Frontal cortex (tissue), 4 donors: ENCODE measurements around the gene KLK13. TPM values are rescaled to one million over a fixed set of nuclear protein-coding genes. Genes with fewer than 3 reads are reported as not detected.

Experiments
- DNase-seq, 2 donors: peaks; one replicate each; pipeline ENCODE4 v3.0.0; 2012; ENCODE audit warnings: low spot score in 2 of 2
- FAIRE-seq: peaks from 2 replicates; lab custom pipeline; 2012; peaks lifted over from hg19 to GRCh38; lab: Jason Lieb, UNC
- total RNA-seq: library from RNA; depleted of rRNA; stranded (reverse); fragments of >200 nt; gene quantifications from one replicate; pipeline ENCODE4 v1.2.3, GENCODE V29; 2014
- donor health status: control.
- donor health status: control.
- donor health status: control.

The KLK13 gene
- total RNA-seq, 1 donor from 2014 or later: not detected

DNA sequence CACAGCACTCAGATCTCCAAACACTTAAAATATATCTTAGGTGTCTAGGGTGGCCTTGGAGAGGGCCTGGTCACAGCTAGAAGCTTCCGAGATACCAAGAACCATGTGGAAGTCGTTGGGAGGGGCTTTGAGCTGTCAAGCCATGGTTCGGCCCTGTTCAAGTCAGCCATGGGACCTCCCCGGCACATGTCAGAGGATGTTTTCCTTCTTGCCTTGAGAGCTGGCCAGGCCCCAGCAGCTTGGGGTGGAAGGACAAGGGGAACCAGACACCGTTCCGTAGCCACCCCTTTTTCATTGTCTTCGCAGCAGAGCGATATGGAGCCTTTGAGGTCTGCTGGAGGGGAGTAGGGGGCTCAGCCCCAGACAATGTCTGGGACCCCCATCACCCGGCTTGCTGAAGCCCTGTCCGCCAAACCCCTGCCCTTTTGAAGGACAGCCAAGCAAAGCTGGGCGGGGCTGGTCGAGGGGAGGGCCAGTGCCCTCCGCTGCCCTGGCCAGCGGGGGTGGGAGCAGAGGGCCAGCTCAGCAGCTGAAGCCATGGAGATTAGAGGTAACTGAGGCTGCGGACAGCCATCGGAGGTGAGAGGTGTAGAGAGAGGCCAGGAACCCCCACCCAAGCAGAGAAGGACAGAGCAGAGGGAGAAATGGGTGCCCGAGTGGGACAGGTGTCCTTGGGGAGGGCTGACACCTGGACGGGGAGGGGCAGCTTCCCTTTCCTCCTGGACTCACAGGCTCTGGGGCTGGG lies 38.9 kb downstream of the KLK13 start:
- FAIRE-seq (no peak), DNase-seq (no peak)

DNA sequence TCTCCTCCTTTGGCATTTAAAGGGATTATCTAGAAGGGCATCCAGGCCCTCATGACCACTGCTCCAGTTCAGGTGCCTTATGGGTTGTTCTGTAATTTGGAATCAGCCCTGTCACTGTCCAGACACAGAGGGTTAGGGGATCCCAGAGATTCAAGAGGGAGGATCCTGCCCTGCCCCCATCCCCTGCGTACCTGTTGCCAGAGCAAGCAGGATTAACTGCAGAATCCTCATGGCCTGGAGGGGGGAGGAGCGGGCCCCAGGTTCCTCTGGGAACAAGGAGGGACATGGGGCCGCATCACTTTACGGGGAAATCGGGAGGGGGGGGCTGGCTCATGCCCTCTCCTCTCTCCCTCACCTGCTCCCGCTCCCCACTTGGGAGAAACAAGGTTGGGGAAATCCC lies 39.5 kb downstream of the KLK13 start:
- no peak for FAIRE-seq
- no peak for DNase-seq

DNA sequence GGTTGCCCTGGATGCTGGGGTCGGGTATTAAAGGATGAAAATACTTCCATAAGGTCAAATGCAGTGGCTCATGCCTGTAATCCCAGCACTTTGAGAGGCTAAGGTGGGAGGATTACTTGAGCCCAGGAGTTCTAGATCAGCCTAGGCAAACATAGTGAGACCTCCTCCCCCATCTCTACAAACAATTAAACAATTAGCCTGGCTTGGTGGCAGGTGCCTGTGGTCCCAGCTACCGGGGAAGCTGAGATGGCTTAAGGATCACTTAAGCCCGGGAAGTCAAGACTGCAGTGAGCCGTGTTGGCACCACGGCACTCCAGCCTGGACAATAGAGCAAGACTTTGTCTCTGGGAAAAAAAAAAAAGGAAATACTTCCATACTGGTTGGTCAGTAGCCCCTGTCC lies 40.0 kb downstream of the KLK13 start:
- DNase-seq (no peak), FAIRE-seq (no peak)

DNA sequence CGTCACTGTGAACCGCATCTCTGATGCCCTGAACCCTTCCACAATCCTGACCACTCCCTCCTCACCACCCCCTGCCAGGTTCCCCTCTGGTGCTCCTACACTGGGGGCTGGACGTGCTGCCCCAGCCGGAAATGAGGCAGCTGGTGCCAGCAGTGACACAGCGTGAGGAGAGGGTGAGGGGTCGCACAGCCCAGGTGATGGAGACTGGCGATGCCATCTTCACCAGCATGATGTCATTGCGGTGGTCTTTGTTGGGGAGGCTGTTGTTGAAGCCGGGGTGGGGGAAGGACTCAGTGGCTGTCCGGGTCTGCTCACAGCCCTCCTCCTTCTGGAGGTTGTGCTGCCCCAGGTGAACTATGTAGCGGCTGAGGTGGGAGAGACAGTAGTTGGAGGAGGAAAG lies 40.9 kb downstream of the KLK13 start:
- FAIRE-seq (no peak), DNase-seq (no peak)

DNA sequence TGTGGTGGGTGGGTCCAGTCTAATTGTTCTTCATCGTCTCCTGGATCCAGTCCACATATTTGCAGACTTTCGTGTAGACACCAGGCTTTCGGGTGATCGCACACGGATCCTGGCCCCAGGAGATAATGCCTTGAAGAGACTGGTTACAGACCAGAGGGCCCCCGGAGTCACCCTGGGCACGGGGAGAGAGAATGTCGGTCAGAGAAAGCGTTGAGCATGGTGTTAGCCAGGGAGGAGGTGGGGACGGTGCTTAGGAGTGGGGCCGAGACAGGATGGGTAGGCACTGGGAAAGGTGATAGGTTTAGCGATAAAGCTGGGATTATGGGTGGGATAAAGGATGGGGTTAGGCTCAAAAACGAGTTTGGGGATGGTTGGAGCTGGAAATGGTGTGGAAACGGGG lies 42.4 kb downstream of the KLK13 start:
- FAIRE-seq (no peak), DNase-seq (no peak)

- peak in 1 of 2 donors; percentile 60 for DNase-seq
- no peak for FAIRE-seq
These were observed 43.8 kb downstream of the KLK13 start for GRCh38 chr19:51020988-51021651.

GRCh38 chr19:51019544-51019925 lies 45.4 kb downstream of the KLK13 start, which contains the start of gene KLK10:
Gene KLK10, minus strand, starts transcription at chr19:51019709. Its CDS starts 579 bp downstream, at chr19:51019130.
- no peak for DNase-seq
- FAIRE-seq: no peak

- DNase-seq (no peak), FAIRE-seq (no peak)
These were observed 45.9 kb downstream of the KLK13 start for GRCh38 chr19:51018745-51019543.

DNA sequence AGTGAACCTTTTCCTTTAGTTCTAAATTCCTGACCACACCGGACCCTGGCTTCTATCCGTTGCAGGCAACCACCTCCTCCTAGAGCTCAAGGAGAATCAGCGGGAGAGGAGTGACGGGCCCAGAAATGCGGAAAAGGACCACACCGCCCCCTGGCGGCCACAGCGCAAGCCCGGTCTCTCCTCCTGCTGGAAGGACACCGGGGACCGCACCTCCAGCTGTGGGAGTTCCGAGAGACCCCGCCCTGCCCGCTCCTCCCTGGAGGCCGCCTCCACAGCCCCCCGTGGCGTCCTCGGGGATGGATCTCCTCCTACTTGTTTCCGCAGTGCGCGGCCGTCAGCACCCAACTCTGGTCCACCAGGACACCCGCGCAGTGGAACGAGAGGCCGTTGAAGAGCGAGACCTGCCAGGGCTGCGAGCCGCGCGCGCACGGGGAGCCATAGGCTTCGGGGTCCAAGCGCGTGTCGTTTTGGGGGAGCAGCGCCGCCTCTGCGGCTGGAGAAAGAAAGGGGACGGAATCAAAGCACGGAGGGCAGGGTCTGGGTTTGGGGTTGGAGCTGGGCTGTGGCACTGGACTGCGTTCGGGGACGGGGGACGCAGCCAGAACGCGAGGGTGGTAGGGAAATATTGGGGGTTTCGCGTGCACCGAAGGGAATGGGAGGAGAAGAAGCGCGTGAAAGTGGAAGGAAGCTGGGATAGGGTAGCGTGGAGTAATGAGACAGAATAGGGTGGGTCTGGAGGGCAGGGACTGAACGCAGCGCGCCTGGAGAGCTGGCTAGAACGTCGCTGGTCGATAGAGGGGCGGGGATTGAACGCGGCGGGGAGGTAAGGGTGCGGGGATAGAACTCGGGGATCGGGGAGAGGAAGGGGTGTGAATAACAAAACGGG lies 47.9 kb downstream of the KLK13 start:
- DNase-seq (peak; percentile 75 to 77), FAIRE-seq (no peak)

DNA sequence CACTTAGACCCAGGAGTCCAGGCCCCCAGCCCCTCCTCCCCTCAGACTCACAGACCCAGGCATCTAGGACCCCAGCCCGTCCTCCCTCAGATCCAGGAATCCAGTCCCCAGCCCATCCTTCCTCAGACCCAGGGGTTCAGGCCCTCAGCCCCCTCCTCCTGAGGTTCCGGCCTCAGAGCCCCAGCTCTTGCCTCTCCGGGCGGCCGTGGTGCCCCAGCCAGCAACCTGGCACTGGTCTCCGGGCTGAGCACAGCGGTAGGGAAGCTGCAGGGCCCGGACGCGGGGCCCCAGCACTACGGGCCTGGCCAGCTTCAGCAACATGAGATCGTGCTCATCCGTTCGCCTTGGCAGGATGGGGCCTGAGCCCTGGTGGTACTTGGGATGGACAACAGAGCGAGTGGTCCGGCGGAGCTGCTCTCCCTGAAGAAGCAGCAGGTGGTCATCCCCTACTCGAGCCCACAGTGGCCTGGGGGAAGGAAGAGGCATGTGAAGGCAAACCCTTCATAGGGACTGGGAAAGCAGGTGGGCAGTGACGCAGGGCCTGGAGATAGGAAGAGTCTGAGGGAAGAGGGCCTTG lies 49.1 kb downstream of the KLK13 start:
- FAIRE-seq: no peak
- DNase-seq: no peak

DNA sequence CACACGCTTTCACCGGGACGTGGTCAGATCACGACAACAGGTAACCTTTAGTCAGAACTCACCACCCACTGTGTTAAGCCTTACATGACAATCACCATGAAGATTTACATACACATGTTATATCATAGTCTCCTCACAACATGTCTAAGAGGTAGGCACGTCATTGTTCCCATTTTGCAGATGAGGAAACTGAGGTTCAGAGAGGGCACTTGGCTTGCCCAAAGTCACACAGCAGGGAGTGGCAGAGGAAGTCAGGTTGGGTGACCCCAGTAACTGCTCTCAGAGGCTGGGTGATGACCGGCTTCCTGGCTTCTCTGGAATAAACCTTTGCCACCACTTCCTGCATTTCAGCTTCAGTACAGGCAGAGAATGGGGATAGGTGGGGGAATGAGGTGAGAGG lies 50.6 kb downstream of the KLK13 start:
- FAIRE-seq: no peak
- no peak for DNase-seq

- DNase-seq: no peak
- no peak for FAIRE-seq
These were observed 52.2 kb downstream of the KLK13 start for GRCh38 chr19:51012661-51013190.

DNA sequence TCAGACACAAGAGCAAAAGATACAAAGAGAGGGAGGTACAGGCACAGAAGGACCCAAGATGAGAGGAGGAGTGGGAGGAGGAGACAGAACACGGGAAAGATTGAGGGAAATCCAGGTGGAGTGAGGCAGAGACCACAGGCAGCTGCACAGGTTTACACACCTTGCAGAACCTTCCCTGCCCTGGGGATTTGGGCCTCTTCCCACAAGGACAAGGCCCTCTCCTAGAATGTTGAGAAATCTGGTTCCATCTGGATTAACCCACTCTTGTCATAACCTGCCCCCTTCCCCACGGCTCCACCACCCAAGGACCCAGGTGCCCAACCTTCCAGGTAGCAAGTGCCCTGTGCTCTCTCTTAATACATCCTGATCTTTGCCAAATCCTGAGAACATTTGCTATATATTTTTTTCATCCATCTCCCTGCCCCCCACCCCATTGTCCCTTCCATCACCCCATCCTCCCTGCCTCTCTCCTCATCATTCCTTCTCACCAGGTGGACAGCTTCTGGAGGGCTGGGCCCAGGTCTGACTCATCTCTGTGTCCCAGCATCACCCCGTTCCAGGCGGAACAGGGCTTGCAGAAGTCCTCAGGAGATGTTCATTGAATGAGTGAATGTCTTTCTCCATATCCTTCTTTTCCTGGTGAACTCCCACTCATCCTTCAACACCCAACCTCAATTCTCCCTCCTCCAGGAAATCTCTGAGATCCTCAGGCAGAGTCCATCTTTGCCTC lies 54.7 kb downstream of the KLK13 start:
- FAIRE-seq (no peak), DNase-seq (no peak)

DNA sequence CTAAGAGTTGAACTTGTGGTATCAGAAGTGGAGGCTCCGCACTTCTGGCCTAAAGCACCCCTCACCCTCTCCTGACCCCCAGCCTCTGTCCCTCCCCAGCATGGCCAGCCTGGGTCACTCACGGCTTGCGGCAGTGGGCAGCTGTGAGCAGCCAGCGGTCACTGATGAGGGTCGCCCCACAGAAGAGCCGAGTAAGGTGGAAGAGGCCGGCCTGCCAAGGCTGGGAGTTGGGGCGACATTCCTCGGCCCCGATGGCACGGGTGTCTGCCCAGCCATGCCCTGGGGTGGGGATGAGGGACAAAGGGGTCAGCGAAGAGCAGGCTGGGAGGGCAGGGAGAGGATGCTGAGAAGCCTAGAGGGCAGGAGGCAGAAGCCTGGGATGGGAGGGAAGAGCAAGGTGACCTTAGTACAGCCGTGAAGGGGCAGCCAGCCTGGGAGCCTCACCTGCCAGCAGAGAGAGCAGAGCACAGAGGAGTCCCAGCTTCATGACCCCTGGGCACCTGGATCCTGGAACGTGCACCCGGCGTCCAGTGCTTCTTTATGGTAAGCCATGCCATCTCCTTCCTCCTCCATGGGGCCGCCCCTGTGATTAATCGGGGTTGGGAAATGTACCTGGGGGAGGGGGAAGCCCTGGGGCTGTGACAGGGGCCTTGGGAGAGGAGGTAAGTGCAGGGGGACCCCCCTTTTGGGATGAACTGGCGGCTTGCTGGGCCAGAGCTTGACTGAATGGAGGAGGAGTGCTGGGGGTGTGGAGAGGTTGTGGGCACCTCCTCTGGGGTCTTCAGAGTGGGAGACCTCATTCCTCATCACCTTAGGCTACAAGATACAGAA lies 55.6 kb downstream of the KLK13 start:
- no peak for FAIRE-seq

GRCh38 chr19:51007488-51007887 lies 57.4 kb downstream of the KLK13 start:
- DNase-seq (no peak), FAIRE-seq (no peak)

More for the DNA sequence above, 55.6 kb downstream of the KLK13 start:
- DNase-seq: no peak

DNA sequence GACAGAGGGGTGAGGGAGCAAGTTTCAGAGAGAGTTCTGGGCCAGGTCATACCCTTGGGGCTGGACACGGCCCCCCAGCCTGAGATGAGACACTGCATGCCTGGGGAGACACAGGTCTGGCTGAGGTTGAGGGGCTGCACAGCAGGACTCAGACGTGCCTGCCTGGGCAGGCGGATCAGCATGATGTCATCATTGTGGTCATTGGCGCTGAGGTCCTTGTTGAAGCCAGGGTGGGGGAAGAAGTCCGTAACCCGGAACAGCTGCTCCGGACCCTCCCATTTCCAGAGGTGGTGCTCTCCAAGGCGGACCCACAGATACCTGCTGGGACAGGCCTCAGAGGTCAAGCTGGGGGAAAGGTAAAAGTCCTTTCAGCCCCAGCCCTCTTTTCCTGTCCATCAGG lies 58.5 kb downstream of the KLK13 start:
- DNase-seq (no peak), FAIRE-seq (no peak)
